CD4-positive, alpha-beta T cell treated with Interleukin-15 for 1 hour (primary cell): ENCODE measurements around the gene B3GALT6.
A peak's percentile ranks its signal among the peaks of the same experiment; 100 is the strongest.

Source experiments
- DNase-seq: peaks from one replicate; pipeline ENCODE4 v3.0.0-alpha.2; 2020

The B3GALT6 gene

DNA sequence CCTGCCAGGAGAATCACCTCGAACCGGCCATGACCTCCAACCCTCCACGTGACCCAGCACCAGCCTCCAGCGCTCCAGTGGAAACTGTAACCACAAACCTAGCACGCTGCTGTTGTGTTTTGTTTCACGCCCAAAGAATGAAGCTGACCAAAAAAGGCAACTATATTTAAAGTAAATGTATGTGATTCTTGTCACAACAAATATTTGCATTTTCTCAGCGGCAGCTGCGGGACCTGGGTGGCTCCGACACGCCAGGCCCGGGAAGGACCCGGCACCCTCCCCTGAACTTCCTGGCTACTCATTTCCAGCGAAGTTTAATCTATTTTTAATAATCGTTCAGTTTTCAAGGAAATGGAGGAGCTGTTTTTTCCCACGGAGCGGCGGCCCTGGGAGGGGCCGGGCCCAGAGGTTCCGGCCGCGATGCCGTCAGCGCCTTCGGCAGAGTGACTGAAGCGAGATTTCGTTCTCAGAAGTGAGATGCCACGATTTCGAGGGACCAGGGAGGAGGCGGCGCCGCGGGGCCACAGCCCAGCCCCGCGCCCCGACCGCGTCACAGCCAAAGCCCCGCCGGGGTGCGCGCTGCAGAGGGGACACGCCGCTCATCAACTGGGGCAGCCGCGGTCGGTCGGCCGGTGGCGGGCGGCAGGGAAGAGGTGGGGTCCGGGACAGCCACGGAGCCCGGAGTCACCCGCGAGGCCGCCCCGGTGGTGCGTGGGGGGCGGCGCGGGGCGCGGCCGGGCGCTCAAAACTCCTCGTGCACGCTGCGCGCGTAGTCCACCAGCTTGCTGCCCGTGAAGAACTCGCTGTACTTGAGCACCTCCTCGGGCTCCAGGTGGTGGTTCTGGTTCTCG is 15.0 kb upstream of the B3GALT6 start:
- peak; percentile 58 for DNase-seq

DNA sequence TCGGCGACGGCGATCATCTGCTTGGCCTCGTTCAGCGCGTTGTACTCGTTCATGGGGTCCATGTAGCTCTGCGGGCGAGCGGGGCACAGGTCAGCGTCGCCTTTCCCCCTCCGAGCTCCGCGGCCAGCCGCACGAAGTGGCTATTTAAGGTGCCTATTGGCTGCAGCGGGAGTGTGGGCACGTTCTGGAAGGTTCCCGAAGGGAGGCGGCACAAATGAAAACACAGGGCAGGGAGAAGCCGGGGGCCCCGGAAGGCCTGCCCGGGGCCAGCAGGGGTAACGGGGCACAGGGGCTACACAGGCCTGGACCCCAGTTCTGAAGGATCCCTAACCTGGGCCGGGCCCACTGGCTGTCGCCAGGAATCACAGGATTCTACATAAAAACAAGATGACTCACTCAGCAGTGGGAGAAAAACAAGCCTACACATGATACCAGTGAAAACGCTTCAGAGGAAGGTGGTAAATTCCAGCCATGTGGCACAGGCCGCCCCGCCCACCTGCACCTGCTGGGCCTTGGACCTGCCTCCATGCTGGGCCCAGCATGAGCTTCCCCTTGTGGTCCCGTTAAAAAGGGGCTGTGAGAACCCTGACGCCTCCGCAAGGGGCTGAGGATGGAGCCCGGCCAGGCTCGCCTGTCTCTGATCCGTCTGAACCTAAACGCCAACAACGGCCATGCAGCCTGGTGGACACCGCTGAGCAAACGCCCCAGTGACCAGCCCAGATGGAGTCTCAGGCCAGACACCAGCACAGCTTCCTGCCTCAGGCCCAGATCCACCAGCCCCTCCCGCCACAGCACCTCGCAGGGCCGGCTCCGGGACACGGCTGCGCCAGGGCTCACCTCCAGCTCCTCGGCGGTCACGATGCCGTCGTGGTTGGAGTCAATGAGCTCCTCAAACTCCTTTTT is 14.2 kb upstream of the B3GALT6 start:
- no peak for DNase-seq

GRCh38 chr1:1218524-1219200 is 13.4 kb upstream of the B3GALT6 start:
- no peak for DNase-seq

DNA sequence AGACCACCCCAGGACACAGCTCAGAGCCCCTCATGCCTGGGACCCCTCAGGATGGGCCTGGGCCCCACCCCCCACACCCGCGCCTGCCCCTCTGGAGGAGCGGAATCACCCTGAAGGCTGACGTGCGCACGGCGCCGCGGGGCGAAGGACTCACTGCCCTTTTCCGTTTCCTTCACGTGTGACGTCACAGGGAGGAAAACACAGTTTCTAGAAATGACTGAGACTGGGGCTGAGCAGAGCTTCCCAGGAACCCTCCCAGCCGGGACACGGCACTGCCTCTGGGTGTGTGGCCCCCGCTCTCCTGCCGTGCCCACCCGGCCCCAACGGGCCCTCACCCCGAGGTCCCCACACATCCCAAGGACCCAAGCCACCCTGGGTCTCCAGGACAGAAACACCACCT is 12.7 kb upstream of the B3GALT6 start:
- DNase-seq = peak; percentile 38

GRCh38 chr1:1220197-1220596 is 11.8 kb upstream of the B3GALT6 start:
- DNase-seq = no peak

DNA sequence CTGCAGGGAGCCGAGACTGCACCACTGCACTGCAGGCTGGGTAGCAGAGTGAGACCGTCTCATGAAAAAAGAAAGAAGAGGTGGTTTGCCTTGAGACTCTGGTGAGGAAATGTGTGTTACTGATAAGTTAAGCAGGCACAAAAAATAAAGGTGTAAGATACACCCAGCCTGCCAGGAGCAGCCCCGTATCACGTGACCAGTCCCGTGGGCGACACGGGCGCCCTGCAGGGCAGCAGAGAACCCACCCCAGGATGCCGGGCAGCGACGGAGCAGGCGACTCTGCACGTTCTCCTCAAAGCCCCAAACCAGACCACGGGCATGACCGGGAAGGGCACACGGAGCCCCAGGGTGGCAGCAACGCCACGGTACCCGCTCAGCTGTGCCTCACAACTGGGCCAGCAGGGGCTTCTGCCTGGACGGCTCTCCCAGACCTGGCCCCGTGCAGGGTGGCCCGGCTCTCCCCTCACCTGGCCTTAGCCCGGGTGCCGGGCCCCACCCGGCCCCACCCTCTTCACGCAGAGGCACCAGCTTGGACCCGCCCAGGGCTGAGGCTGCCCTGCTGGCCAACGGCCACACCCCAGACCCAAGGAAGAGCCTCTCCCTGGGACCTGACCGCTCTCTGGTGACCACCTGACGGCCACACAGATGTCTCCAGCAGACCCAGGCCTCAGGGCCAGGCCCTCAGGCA is 10.0 kb upstream of the B3GALT6 start:
- DNase-seq = no peak

DNA sequence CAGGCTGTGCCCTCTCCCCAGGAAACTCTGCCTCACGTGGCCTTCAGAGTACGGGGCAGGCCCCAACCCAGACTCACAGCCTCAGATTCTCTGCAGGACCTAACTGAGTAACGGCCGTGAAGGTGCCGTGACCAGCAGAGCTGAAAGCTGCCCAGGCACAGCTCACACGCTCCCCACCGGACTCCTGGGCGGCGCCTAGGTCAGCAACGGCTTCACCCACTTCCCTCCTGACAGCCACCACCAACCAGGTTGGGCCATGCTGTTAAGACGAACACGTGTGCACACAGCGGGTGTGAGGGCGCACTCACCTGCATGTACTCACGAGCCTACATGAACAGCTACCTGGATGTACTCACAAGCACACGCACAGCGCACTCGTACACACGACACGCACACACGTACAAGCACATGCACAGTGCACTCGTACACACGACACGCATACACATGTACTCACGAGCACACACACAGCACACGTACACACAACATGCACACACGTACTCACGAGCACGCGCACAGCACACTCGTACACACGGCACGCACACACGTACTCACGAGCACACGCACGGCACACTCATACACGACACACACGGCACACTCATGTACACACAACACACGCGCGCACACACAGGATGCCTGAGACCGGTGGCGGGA is 9.3 kb upstream of the B3GALT6 start:
- DNase-seq = no peak

GRCh38 chr1:1223321-1223720 is 8.7 kb upstream of the B3GALT6 start:
- no peak for DNase-seq

DNA sequence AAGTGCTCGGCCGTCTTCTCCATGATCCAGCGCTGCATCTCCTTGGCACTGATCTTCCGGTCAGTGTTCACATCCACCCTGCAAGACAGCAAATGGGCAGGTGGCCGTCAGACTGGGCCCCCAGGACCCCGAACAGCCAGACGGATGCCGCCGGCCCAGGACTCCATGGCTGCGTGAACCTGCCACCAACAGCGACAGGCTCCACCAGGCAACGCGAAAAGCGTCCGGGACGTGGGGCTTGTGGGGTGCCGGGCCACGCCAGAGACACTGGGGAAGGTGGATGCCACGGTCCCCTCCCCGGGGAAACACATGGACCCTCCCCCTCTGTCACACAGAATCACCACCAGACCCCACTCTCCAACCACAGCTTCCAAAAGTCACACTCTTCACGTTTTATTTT is 8.1 kb upstream of the B3GALT6 start:
- DNase-seq = no peak

GRCh38 chr1:1225238-1225845 is 6.7 kb upstream of the B3GALT6 start:
- DNase-seq = no peak

GRCh38 chr1:1225913-1226312 is 6.1 kb upstream of the B3GALT6 start:
- no peak for DNase-seq

- DNase-seq = no peak
These were observed 5.3 kb upstream of the B3GALT6 start for GRCh38 chr1:1226566-1227362.

- no peak for DNase-seq
These were observed 4.7 kb upstream of the B3GALT6 start for GRCh38 chr1:1227386-1227785.

- no peak for DNase-seq
These were observed 3.9 kb upstream of the B3GALT6 start for GRCh38 chr1:1228187-1228586.

DNA sequence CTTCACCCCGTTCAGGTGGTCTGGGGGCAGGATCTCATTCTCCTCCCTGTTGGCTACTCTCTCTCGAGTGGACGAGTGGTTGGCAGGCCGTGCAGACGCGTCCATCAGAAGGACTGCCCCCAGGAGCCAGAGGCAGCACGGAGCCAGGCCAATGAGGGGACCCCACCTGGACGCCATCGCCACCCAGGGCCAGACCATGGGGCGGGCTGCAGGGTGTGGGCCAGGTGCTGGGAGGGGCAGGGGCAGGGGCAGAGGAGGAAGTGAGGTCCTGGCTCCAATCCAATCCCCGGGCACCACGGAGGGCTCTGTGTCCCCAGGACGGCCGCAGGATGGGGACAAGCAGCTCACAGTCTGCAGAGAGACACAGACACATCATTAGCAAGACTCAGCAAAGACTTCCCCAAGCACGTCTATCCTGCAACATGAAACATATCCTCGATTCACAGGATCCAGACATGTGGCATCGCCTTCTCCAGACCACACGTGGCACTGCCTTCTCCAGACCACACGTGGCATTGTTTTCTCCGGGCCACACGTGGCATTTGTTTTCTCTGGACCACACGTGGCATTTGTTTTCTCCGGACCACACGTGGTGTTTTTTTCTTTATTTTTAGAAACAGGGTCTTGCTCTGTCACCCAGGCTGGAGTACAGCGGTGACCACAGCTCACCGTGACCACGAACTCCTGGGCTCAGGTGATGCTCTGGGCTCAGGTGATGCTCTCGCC is 3.3 kb upstream of the B3GALT6 start:
- no peak for DNase-seq

- DNase-seq = no peak
These were observed 2.3 kb upstream of the B3GALT6 start for GRCh38 chr1:1229770-1230169.

- DNase-seq = no peak
These were observed 1.2 kb upstream of the B3GALT6 start for GRCh38 chr1:1230656-1231399.

DNA sequence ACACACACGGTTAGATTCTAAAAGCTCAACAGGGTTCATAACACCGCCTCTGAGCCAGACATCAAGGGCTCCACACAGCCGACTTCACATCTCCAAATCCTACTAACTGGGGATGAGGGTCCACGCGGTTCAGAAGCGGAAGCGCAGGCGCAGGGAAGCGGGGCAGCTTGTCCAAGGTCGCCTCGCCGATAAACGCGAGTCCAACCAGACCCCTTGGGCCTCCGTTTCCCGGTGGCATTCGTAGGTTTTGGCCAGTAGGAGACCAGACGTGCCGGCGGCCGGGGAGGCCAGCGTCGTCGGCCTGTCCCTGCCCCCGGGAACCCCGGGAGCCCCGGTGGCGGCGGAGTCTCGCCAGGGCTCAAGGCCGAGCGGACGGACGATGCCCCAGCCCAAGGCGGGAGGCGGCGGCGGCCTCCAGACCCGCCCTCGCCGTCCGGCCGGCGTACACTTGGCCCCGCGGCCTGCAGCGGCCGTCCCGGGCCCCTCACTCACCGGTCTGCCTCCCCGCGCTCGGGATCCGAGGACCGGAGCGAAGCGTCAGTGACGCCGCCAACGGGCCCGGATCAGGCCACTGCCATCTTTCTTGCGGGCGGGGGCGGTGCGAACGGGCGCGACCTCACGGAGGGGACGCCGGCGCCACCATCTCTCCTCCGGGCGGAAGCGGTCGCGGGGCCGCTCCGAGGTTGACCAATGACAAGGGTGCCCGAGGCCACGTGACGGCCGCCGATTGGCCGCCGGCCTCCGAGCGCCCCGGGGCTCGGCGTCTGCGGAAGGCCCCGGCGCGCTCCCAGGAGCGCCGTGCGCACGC is 433 bp upstream of the B3GALT6 start, which contains the start of gene SDF4:
SDF4 (minus strand) TSS at position 602 of the 808 bp plus-strand sequence. CDS start 3,229 bp downstream, outside the sequence.
- DNase-seq = peak; percentile 98
